ENCODE data around the gene GRID1.
"Not testable (repeated sequence)": the region's sequence is repeated elsewhere in the genome, so short reads cannot be mapped to it uniquely, and the experiment has no call there.

Gene GRID1

DNA sequence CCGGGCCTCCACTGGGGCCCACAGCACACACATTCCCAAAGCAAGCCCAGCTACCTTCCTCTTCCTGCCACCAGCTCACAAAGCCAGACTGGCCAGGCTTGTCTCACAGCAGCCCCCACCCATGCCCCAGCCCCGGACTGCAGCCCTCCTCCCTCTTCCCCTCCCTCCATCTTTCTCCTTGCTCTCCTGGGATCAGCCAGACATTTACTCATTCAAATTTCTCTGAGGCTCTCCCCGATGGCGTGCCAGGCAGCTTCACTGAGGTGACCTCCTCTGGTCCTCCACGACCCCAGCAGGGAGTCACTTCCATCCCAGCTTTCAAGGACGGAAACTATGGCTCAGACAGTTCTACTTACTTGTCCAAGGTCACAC lies 187.5 kb downstream of the GRID1 start:
- DNase-seq: no peak

DNA sequence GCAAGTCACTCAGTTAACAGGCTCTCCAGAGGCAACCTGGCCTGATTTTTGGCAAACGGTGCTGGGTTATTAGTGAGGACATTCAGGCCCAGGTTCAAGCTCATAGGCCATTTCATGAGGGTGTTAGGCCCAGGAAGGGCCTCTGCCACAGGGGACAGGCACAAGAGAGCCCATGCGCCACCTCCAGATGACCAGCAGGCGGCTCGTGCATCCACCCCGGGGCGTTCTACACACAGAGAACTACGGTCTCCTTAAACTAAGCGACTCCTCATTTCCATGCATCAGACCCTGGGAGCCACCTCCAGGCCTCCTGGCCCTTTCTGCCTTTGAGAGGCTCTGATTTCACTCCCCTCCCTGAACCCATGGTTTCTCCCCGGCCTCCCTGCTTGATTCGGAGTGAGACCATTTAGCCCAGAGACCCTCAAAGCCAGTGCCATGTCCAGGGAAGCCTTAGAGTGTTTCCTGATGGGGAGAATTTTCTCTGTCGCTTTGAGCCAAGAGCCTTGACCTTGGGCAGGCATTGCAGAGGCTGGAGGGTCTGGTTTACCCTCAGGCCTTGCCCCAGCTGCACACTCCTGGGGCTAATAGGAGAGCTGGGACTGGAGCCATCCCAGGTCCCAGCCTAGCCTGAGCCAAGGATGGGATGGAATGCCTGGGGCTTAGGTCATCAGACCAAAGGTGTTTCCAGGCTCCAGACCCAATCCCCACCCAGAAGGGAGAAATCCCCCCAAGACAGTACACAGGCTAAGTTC lies 188.0 kb downstream of the GRID1 start:
- no peak for DNase-seq

DNA sequence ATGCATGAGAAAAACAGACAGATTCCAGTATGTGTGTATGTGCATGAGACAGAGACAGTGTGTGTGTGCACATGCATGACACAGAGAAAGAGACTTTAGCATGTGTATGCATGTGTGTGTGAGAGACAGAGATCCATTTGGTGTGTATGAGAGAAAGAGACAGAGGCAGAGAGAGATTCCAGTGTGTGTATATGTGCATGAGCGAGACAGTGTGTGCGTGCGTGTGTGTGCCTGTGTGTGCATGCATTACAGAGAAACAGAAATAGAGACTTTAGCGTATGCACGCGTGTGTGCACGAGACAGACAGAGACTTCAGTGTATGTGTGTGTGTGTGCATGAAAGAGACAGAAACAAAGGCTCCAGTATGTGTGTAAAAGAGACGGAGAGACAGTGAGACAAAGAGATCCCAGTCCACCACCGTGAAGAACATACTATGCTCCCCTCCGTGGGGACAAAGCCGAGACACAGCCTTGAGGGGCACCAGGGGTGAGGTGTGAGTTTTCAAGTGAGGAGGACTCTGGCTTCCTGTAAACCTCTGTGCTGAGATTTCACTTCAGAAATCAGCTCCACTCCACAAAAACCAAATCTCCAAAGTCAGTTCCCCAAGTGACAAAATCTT lies 188.9 kb downstream of the GRID1 start:
- no peak for DNase-seq

DNA sequence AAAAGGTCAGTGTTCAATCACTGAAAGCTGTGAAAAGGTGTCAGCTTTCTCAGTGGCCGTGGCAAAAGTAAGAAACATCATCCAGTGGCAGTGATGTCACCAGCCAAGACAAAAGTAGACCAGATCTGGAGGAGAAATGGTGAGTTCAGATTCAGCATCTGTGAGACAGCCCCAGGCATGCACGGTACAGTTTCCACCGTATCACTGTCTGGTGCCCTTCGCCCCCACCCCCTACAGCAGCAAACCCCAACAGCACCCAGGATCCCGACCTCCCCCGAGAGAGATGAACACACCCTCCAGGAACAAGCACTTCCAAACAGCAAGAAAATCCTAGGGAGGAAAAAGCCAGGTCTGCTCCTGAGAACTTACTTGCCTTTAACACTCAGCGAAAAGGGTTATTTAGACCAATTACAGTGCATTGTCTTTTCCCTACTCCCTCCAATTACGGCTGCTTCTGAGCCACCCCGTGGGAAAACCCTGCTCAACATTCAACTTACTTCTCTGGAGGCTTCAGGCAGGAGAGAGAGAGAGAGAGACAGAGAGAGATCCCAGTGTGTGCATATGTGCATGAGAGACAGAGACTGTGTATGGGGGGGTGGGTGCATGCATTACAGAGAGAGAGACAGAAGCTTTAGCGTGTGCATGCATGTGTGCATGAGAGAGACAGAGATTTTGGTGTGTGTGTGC lies 189.6 kb downstream of the GRID1 start:
- DNase-seq: no peak

DNA sequence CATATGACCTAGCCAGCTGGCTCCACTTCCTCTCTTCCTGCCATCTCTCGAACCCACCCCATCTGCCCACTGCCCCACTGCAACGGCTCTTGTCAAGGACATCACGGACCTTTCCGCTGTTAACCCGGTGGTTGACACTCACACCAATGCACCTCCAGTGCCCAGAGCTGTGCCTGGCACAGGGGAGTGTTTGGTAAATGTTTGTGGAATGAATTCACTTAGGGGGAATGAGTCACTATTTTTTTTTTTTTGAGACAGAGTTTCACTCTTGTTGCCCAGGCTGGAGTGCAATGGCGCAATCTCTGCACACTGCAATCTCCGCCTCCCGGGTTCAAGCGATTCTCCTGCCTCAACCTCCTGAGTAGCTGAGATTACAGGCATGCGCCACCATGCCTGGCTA lies 191.1 kb downstream of the GRID1 start:
- not testable (repeated sequence) for DNase-seq

DNA sequence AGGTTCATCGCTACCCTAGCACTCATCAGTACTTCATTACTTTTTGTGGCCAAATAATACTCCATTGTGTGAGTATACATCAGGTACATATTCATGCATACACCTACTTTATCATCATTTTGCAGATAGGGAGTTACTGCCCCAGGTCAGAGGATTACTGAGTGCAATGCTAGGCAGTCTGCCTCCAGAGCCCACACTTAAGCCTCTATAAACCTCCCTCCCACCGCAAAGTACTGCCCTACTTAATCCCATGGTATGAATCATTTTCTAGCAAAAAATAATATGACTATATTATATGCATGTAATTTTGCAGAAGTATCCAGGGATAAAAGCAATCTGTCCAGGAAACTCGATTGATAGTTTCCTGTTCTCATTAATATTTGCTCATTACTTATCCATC lies 194.3 kb downstream of the GRID1 start:
- DNase-seq: no peak

DNA sequence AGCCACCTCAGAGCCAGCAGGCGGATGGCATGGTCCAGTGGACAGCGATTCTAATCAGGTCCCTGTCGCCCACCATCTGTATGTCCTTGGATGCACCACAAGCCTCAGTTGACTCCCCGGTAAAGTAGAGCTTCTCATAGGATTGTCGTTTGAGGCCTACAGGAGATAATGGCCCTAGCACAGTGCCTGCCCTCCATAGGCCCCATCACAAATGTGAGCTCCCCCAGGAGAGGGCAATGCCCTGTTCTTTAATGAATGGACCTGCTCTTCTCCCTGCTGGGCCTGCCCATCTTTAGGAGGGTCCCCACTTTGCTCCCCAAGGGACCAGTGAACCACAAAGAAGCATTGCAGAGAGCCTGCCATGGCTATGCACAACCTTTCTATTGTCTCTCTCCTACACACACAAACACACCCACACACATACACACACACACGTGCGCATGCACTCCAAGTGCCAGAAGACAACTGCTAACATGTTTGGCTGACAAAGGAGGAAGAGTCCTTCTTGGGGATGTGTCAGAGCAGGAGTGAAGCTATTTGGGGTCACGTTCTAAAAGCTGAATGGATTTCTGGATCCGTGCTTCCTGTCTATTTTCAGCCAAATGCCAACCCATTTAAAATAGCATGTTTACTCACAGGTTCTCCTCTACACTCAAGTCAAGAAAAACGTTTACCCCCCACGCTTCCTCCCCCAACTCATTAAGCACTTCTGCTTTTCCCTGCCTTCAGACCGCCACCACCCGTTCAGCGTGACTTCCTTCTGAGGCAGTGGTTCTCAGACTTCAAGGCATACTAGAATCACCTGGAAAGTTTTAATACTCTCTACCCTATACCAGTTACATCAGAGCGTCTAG lies 196.1 kb downstream of the GRID1 start:
- DNase-seq: no peak

DNA sequence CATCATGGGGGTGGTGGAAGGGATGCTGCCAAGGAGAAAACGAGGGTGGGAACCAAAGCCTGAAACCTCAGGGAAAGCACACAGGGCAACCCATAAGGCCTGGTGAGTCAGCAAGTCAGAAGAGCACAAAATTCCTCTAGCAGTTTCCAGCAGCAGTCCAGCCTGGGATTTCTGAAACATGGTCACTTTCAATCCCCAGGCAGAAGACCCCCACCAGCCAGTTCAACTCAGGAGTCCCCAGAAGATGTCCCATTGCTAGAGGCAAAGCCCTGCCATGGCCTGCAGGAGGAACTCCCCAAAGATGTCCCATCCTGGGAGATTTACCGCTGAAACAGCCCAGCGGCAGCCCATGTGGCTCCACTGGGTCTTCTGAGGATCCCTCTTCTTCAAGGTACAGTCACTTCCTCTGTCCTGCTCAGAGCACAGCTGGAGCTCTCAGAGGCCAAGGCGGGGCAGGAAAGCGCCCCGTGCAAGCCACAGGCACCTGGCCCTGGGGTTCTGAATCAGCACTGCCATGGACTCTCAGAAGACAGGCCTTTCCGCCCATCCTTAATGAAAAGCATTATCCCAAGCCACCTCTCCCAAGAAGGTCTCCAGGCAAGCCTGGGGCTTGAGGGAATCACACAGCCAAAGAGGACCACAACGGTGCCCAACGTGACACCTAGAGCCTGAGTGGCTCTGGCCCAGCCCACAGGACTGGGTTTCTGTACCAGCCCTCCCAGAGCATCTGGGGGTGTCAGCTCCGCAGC lies 196.9 kb downstream of the GRID1 start:
- no peak for DNase-seq

DNA sequence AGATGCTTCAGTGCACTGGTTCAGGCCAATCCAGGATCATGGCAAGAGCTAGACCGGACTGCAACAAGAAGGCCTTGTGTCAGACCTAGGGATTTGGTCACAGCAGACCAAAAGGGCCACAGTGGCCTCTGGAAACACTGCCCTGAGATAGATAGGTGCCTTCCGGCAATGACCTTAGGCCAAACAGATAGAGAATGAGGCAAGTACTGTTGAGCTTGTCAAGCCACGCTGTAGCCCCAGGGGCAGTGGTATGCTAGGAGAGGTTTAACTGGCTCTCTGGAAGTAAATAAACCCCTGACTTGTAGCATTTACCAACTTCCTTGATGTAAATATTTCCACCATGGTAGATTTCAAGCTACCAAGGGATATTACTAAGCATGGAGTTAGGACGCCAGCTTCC lies 197.5 kb downstream of the GRID1 start:
- DNase-seq: no peak

DNA sequence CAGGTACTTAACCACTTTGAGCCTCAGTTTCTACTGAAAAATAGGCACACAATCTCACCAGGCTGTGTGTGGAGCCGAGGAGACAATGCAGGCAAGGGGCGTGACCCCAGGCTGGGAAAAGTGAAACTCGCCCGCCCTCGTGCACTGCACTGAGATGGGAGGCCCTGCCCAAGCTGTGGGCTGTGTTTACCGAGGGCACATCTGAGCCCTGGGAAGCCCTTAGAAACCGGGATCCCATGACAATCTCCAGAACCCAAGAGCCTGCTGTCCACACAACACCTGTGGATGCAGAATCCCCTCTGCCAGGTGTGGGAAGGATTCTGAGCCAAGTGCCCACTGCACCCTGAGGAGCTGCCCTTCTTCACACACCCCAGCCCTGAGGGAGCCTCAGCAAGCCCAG lies 198.3 kb downstream of the GRID1 start:
- no peak for DNase-seq

DNA sequence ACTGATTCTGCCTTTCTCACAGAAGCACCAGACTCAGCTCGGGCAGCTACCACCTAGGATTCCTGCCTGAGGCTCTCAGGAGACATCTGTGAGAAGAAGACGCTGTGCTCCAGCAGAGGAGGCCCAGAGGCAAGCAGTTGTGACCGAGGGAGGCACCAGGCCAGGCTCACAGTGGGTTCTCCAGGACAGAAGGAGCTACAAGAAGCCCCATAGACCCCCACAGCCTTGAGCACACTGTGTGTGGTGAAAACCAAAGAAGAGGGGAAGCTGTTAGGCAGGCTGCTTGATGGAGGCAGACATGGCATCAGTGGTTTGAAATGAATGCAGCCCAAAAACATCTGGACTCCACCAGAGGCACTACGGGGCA lies 198.8 kb downstream of the GRID1 start:
- DNase-seq: no peak

DNA sequence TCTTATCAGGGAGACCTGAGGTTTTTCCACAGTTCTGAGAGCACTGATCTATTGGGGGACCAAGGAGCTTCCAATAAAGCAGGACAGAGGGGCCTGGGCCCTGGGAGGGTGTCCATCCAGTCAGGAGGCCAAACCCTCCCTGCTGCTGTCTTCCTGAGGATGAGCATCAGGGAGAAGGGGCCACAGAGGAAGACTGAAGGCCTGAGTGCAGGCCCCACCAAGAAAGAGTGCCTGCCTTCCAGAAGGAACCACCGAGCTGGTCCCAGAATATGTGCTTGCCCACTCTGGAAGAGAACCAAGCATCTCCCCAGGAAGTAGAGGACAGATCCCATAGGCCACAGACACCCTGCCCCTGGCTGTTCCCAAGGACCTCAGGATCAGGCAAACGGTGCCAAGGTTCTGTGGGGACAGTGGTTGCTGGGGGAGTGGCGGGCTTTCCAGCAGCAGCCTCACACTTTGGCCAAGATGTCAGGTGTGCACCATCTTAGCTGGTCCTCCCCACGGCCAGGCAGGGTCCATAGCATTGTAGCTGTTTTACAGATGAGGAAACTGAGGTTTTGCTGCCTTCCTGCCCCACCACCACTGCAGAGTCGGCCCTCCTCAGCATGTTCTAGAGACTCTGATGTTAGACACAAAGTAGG lies 199.4 kb downstream of the GRID1 start:
- no peak for DNase-seq

DNA sequence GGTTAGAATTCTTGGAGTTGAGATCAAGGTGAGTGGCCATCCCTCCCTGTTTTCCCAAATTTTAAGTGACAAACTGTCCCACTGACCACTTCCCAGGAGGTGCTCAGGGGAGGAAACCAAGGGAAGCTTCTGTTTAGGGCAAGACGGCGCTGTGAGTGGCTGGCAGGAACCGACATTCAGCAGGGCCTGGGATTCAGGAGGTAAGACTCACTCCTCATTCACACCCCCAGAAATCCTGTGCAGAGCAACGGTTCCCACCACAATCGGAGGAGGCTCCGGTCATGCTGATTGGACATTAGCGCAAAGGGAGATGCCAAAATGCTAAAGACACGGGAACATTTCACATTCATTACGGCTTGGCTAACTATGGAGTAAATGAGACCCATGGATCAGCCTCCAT lies 200.9 kb downstream of the GRID1 start:
- no peak for DNase-seq

DNA sequence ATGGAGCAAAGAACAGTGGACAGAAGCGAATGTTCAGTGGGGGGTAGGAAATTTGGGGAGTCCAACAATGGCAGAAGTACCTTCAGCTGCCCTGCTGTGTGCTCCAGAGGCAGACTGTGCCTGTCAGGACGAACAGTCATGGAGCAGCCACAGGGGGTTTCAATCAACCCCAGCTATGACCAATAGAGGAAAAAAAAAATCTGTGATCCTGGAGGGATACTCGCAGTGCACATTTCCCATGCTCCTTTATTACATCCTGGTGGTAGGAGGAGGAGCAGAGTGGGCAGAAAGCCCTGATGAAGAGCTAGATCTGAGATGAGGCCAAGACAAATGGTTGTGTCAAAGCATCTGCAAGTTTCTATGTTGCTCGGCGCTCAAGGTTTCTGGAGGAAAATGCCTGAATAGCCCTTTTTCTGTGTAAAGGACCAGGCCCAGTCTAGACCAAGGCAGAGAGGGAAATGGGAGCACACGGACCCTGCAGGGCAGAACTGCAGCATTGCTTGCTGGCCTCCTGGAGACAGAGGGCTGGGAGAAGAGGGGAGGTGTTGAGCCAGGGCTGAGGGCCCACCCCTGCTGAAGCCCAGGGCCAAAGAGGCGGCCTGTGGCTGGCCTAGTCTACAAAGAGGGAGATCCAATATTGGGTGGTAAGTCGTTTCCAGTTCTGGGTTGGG lies 201.5 kb downstream of the GRID1 start:
- DNase-seq: no peak

DNA sequence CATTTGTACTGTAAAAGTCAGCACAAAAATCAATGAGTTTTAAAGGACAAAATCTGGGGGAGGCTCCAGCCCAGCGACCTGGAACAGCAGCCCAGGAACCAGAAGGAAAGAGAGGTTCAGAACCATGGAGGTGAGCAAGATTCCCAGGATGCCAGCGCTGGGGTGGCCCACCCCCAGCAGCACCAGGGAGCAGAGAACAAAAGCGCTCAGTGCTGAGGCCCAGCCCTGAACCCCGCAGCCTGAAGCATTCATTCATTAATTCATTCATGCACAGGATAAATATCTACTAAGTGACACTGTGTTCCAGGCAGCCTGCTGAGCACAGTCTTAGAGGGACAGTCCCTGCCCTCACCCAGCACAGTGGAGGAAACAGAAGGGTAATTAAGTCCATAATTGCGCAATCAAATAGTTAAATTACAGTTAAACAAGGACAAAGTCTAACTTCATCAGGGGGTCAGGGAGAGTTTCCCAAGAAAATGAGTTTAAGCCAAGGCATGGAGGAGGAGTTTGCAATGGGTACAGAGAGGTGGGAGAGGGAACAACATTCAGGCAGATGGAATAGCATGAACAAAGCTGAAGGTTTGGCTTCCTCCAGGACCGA lies 202.3 kb downstream of the GRID1 start:
- DNase-seq: no peak

DNA sequence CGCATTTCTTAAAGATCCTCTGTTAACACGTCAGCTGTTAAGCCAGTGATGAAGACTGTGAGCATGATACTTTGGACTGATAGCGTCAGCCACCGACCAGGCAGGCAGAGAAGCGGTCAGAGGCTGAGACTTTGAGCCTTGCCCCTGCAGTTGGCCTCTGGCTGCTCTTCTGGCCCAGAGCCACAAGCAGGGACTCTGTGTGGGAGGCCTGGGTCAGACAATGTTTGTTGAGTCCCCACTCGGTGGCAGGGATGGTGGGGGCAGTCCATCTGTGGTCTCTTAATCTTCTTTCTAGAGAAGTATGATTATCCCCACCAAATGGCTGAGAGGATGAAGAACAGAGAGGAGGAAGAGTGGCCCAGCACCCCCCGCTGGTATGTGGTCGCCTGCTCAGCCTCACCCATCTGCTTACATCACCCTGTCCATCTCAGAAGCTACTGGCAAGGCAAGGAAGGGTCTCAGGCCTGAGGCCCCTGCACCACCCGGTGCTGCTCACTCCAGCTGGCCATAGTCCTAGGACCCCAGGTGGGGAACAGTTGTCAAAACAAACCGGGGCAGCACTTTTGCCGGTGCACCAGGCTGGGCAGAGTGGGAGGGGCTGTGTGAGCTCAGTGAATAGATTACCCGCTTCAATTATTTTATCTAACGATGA lies 202.9 kb downstream of the GRID1 start:
- no peak for DNase-seq

DNA sequence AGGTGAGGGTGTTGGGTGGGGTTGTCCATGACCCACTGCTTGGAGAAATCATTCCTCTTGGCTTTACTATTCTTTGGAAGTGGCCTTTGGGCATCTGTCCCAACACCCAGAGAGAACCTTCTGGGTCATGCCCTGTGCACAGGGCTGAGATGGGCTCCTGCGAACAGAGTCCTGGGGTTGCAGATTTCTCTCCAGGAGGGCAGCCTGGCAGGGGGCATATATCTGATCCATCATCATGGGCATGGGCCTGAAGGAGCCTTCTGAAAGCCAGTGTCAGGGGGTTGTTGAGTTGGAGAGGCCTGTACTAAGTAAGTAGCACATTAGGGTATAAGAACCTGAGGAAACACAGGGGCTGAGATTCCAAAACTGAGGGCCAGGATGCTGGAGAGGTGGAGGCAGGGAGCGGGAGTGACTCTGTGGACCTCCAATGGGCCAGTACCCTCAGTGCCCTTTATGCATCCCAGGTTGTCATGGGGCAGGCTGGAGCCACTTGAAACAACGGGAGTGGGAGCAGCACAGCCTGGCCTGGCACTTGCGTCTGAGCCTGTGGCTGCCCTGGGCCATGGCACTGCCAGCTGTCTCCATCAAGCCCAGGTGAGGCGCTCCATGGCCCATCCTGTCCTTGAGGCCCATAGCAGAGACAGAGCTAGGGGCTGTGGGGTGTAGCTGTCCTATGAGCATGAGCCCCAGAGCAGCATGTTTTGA lies 203.7 kb downstream of the GRID1 start:
- DNase-seq: no peak

DNA sequence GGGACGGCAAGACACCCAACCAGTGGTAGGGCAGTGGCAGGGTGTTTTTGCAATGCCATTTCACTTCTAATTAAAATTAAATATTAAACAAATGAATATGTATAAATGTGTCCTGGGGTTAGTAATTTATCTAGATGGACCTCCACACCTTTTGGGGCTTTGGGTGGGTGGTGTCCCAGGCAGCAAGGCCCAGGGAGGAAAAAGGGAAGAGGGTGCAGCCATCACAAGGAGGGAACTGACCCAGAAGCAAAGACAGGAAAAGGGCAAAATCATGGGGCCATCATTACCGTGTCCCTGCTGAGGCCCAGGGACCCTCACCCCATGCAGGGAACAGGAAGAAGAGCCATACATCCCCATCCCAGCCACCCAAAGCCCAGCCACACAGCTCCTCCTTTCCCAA lies 204.6 kb downstream of the GRID1 start:
- no peak for DNase-seq

DNA sequence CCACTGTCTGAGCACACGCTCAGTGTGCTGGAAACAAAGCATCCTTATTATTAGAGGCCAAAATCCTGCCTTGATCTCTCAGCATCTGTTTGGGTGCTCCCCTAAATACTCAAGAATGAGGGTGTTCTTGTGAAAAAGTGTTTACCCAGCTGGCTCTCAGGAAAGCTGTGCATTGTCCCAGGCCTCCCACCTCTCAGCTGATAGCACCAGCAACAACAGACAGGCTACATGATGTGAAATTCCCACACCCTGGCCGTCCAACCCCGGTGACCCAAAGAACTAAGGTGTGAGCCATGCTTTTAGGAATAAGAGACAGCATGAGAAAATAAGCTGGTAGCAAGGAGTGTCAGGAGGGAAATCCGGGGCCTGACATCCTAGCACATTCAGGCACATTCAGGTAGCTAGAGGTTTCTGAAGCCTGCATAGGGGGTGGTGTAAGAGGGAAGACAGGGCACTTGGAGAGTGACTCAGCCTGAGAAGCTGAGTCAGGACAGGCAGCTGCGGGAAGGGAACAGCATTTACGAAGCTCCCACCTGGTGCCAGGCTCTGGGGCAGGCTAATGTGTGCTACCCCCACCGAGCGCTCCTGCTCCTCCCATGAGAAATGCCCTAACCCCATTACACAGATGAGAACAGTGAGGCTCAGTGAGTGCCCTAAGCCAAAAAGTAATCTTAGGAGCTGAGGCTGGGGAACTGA lies 205.6 kb downstream of the GRID1 start:
- no peak for DNase-seq
